Midbrain (tissue), 1 donor: ENCODE results near the gene PLTP.

ENCODE experiments used
- DNase-seq: peaks from one replicate; lab custom pipeline; 2025; lab: John Stamatoyannopoulos, UW

PLTP gene

GRCh38 chr20:45873409-45874103, 38.4 kb downstream of the PLTP start:
- no peak for DNase-seq

GRCh38 chr20:45872626-45873025, 39.3 kb downstream of the PLTP start:
- no peak for DNase-seq

GRCh38 chr20:45867819-45868176, 44.2 kb downstream of the PLTP start:
- no peak for DNase-seq

- DNase-seq, result no peak
These were observed 44.7 kb downstream of the PLTP start for GRCh38 chr20:45867136-45867818.

GRCh38 chr20:45866454-45866853, 45.5 kb downstream of the PLTP start:
- no peak for DNase-seq

GRCh38 chr20:45863543-45864470, 48.1 kb downstream of the PLTP start:
- no peak for DNase-seq

GRCh38 chr20:45861221-45862075, 50.5 kb downstream of the PLTP start:
- DNase-seq, result no peak

- no peak for DNase-seq
These were observed 51.3 kb downstream of the PLTP start for GRCh38 chr20:45860560-45861220.

GRCh38 chr20:45859916-45860315, 52.0 kb downstream of the PLTP start:
- DNase-seq, result no peak

- DNase-seq, result no peak
These were observed 54.1 kb downstream of the PLTP start for GRCh38 chr20:45857882-45858216.

- peak; percentile 99 for DNase-seq
These were observed 54.7 kb downstream of the PLTP start, which contains the start of the genes ACOT8 and ZSWIM3 for GRCh38 chr20:45857114-45857881. Gene ACOT8, minus strand, starts transcription at chr20:45857392. Its CDS starts 77 bp downstream, at chr20:45857315. Gene ZSWIM3, plus strand, starts transcription at chr20:45857614. Its CDS starts 212 bp downstream, at chr20:45857826.

GRCh38 chr20:45853484-45853883, 58.5 kb downstream of the PLTP start:
- DNase-seq, result no peak

- DNase-seq, result no peak
These were observed 59.6 kb downstream of the PLTP start for GRCh38 chr20:45852326-45852725.

GRCh38 chr20:45851501-45851900, 60.5 kb downstream of the PLTP start:
- no peak for DNase-seq

- DNase-seq, result no peak
These were observed 61.0 kb downstream of the PLTP start for GRCh38 chr20:45850926-45851325.

GRCh38 chr20:45850238-45850637, 61.7 kb downstream of the PLTP start:
- no peak for DNase-seq

- no peak for DNase-seq
These were observed 62.9 kb downstream of the PLTP start for GRCh38 chr20:45848969-45849582.
